Activated CD4-positive, alpha-beta memory T cell treated with anti-CD3 and anti-CD28 coated beads for 36 hours (primary cell): ENCODE data around the gene FAM24A. TPM values are rescaled to one million over a fixed set of nuclear protein-coding genes. Genes with fewer than 3 reads are reported as not detected.
A peak's percentile ranks its signal among the peaks of the same experiment; 100 is the strongest.
"Not testable (repeated sequence)": the region's sequence is repeated elsewhere in the genome, so short reads cannot be mapped to it uniquely, and the experiment has no call there.

Experiments used
- CTCF ChIA-PET: fragments of 350-600 bp; sonication (Branson Sonifier 250); formaldehyde crosslinking; loops from one replicate; lab custom pipeline; 2021; ENCODE audit warnings: antibody characterized with exemption, inconsistent platforms; lab: Charles Lee
- POLR2A ChIA-PET: fragments of 350-600 bp; sonication (Branson Sonifier 250); formaldehyde crosslinking; loops from one replicate; lab custom pipeline; 2021; ENCODE audit warnings: antibody characterized with exemption; lab: Charles Lee
- DNase-seq: peaks from one replicate; pipeline ENCODE4 v3.0.0-alpha.2; 2020
- H3K27ac Mint-ChIP-seq: one replicate; pipeline ENCODE4 v1.8.0; 2021; ENCODE audit warnings: mixed read lengths
- H3K27me3 Mint-ChIP-seq: one replicate; pipeline ENCODE4 v1.8.0; 2021; ENCODE audit warnings: mixed read lengths
- H3K36me3 Mint-ChIP-seq: one replicate; pipeline ENCODE4 v1.8.0; 2021; ENCODE audit warnings: mixed read lengths
- H3K4me1 Mint-ChIP-seq: one replicate; pipeline ENCODE4 v1.8.0; 2021; ENCODE audit warnings: low read depth, mixed read lengths
- H3K4me3 Mint-ChIP-seq: one replicate; pipeline ENCODE4 v1.8.0; 2021; ENCODE audit warnings: mild to moderate bottlenecking, mixed read lengths
- H3K9me3 Mint-ChIP-seq: one replicate; pipeline ENCODE4 v1.8.0; 2021; ENCODE audit warnings: mixed read lengths
- intact Hi-C: fragments of 100-400 bp; cut with micrococcal nuclease; formaldehyde crosslinking; loops from one replicate; pipeline ENCODE4 v1.15.1; 2023
- total RNA-seq, 2 experiments: library from RNA; stranded (reverse); gene quantifications; one replicate each; pipeline ENCODE4 v1.2.3, GENCODE V29; 2021

Gene FAM24A
- total RNA-seq, result not detected

- Mint-ChIP-seq H3K4me3 (no peak within 1 kb of the TSS), H3K9me3 (no peaks in the 10 kb centered on the region), H3K4me1 (no peaks in the 10 kb centered on the region), H3K27ac (no peak within 1 kb of the TSS), H3K36me3 (no peaks in the 10 kb centered on the region), H3K27me3 (peaks cover 8% of the 10 kb centered on the region)
- intact Hi-C loops, result no loop called here
- ChIA-PET POLR2A (no interaction called here), CTCF (no interaction called here)
- no peak for DNase-seq
These were observed at the start of gene FAM24A for GRCh38 chr10:122910310-122910709. TSS of gene FAM24A (plus strand) at chr10:122910610. CDS start at chr10:122911635, 1,025 bp downstream.

- CTCF ChIA-PET, result no interaction called here
- peaks cover 12% of the 10 kb centered on the region for H3K36me3 Mint-ChIP-seq
- no peaks in the 10 kb centered on the region for H3K27me3 Mint-ChIP-seq
- H3K9me3 Mint-ChIP-seq, result no peaks in the 10 kb centered on the region
- peaks cover 10% of the 10 kb centered on the region for H3K4me1 Mint-ChIP-seq
- H3K27ac Mint-ChIP-seq, result no peak overlapping the region
- DNase-seq, result no peak
- no peak overlapping the region for H3K4me3 Mint-ChIP-seq
- POLR2A ChIA-PET, result no interaction called here
- intact Hi-C loops, result no loop called here
These were observed 48.7 kb upstream of the FAM24A start for GRCh38 chr10:122861711-122862161.

- Mint-ChIP-seq H3K4me1 (peaks cover 23% of the 10 kb centered on the region), H3K27me3 (no peaks in the 10 kb centered on the region), H3K27ac (no peak overlapping the region), H3K4me3 (no peak overlapping the region), H3K36me3 (peaks cover 16% of the 10 kb centered on the region), H3K9me3 (peaks cover 3% of the 10 kb centered on the region)
- CTCF ChIA-PET, result interaction anchor here (0.6 kb wide), 1 partner anchor 49 kb away, joined by 3 read pairs; no protein-coding TSS in a partner anchor
- intact Hi-C loops, result no loop called here
- POLR2A ChIA-PET, result no interaction called here
- DNase-seq, result no peak
These were observed 46.9 kb upstream of the FAM24A start for GRCh38 chr10:122863216-122864193.

GRCh38 chr10:122864194-122864592 lies 46.2 kb upstream of the FAM24A start:
- intact Hi-C loops, result no loop called here
- Mint-ChIP-seq H3K9me3 (peaks cover 4% of the 10 kb centered on the region), H3K27me3 (no peaks in the 10 kb centered on the region), H3K27ac (no peak overlapping the region), H3K4me3 (no peak overlapping the region), H3K36me3 (peaks cover 11% of the 10 kb centered on the region), H3K4me1 (peaks cover 23% of the 10 kb centered on the region)
- ChIA-PET CTCF (no interaction called here), POLR2A (no interaction called here)
- DNase-seq, result no peak

- Mint-ChIP-seq H3K4me3 (no peak overlapping the region), H3K27ac (no peak overlapping the region), H3K36me3 (peaks cover 13% of the 10 kb centered on the region), H3K27me3 (no peaks in the 10 kb centered on the region), H3K9me3 (peaks cover 7% of the 10 kb centered on the region), H3K4me1 (peaks cover 23% of the 10 kb centered on the region)
- DNase-seq, result no peak
- intact Hi-C loops, result no loop called here
- ChIA-PET CTCF (no interaction called here), POLR2A (no interaction called here)
These were observed 45.5 kb upstream of the FAM24A start for GRCh38 chr10:122864901-122865300.

GRCh38 chr10:122866757-122867482 lies 43.5 kb upstream of the FAM24A start:
- POLR2A ChIA-PET, H3K27me3 Mint-ChIP-seq, H3K4me3 Mint-ChIP-seq, intact Hi-C loops, H3K9me3 Mint-ChIP-seq, DNase-seq: not testable (repeated sequence)
- Mint-ChIP-seq H3K36me3 (peaks cover 18% of the 10 kb centered on the region), H3K27ac (peak overlapping the region; percentile 26), H3K4me1 (peaks cover 21% of the 10 kb centered on the region)
- CTCF ChIA-PET, result interaction anchor here (0.7 kb wide), 1 partner anchor 112 kb away, joined by 3 read pairs; no protein-coding TSS in a partner anchor

- not testable (repeated sequence) for H3K4me3 Mint-ChIP-seq
These were observed 41.6 kb upstream of the FAM24A start for GRCh38 chr10:122868768-122869167.

GRCh38 chr10:122871947-122872346 lies 38.5 kb upstream of the FAM24A start:
- CTCF ChIA-PET, H3K27me3 Mint-ChIP-seq, H3K27ac Mint-ChIP-seq, DNase-seq, H3K4me3 Mint-ChIP-seq, POLR2A ChIA-PET, intact Hi-C loops: not testable (repeated sequence)
- Mint-ChIP-seq H3K36me3 (peaks cover 30% of the 10 kb centered on the region), H3K9me3 (peaks cover 11% of the 10 kb centered on the region), H3K4me1 (peaks cover 29% of the 10 kb centered on the region)

More at GRCh38 chr10:122868768-122869167, 41.6 kb upstream of the FAM24A start:
- Mint-ChIP-seq H3K9me3 (peaks cover 11% of the 10 kb centered on the region), H3K4me1 (peaks cover 23% of the 10 kb centered on the region), H3K36me3 (peaks cover 21% of the 10 kb centered on the region)
- DNase-seq, CTCF ChIA-PET, POLR2A ChIA-PET, H3K27ac Mint-ChIP-seq, intact Hi-C loops, H3K27me3 Mint-ChIP-seq: not testable (repeated sequence)

GRCh38 chr10:122875843-122876466 lies 34.5 kb upstream of the FAM24A start:
- Mint-ChIP-seq H3K27me3 (no peaks in the 10 kb centered on the region), H3K4me1 (peaks cover 48% of the 10 kb centered on the region), H3K36me3 (peaks cover 27% of the 10 kb centered on the region), H3K4me3 (no peak overlapping the region), H3K9me3 (peaks cover 4% of the 10 kb centered on the region), H3K27ac (no peak overlapping the region)
- intact Hi-C loops, result no loop called here
- POLR2A ChIA-PET, result no interaction called here
- no peak for DNase-seq
- CTCF ChIA-PET, result no interaction called here

GRCh38 chr10:122876467-122876855 lies 33.9 kb upstream of the FAM24A start:
- no peaks in the 10 kb centered on the region for H3K27me3 Mint-ChIP-seq
- ChIA-PET CTCF (no interaction called here), POLR2A (no interaction called here)
- peaks cover 51% of the 10 kb centered on the region for H3K4me1 Mint-ChIP-seq
- H3K9me3 Mint-ChIP-seq, result peaks cover 4% of the 10 kb centered on the region
- H3K36me3 Mint-ChIP-seq, result peaks cover 28% of the 10 kb centered on the region
- intact Hi-C loops, result no loop called here
- H3K27ac Mint-ChIP-seq, result no peak overlapping the region
- DNase-seq, result no peak
- no peak overlapping the region for H3K4me3 Mint-ChIP-seq

- peak; percentile 16 for DNase-seq
- intact Hi-C loops, result no loop called here
- Mint-ChIP-seq H3K36me3 (peaks cover 24% of the 10 kb centered on the region), H3K27me3 (no peaks in the 10 kb centered on the region), H3K9me3 (no peaks in the 10 kb centered on the region), H3K4me3 (no peak overlapping the region), H3K4me1 (peaks cover 49% of the 10 kb centered on the region), H3K27ac (no peak overlapping the region)
- ChIA-PET CTCF (no interaction called here), POLR2A (no interaction called here)
These were observed 33.1 kb upstream of the FAM24A start for GRCh38 chr10:122877264-122877663.
